Karpas-422 (cell line): Measurements from ENCODE around the gene CDCA5. TPM values are rescaled to one million over a fixed set of nuclear protein-coding genes. Genes with fewer than 3 reads are reported as not detected.

Source experiments
- DNase-seq: peaks from one replicate; pipeline ENCODE4 v3.0.0-alpha.2; 2015
- H2AFZ ChIP-seq: fragments of 200-600 bp; sonication (generic); 2 replicates; pipeline ENCODE4 v1.6.1; 2014; ENCODE audit warnings: antibody characterized with exemption, low read length, mixed read lengths
- H3K27ac ChIP-seq: fragments of 200-600 bp; sonication (generic); 2 replicates; pipeline ENCODE4 v1.5.1; 2014; ENCODE audit warnings: mild to moderate bottlenecking, low read length, moderate library complexity
- H3K27me3 ChIP-seq: fragments of 200-600 bp; sonication (generic); 2 replicates; pipeline ENCODE4 v1.6.1; 2014; ENCODE audit warnings: low read length, mixed read lengths
- H3K36me3 ChIP-seq: fragments of 200-600 bp; sonication (generic); 2 replicates; pipeline ENCODE4 v1.6.1; 2014; ENCODE audit warnings: low read length, mixed read lengths; ENCODE audit not compliant: insufficient read depth
- H3K4me1 ChIP-seq: fragments of 200-600 bp; sonication (generic); 2 replicates; pipeline ENCODE4 v1.6.1; 2014; ENCODE audit warnings: mild to moderate bottlenecking, low read length, mixed read lengths
- H3K4me2 ChIP-seq: fragments of 200-600 bp; sonication (generic); 2 replicates; pipeline ENCODE4 v1.6.1; 2014; ENCODE audit warnings: low read length, low read depth, mild to moderate bottlenecking; ENCODE audit not compliant: poor library complexity, severe bottlenecking
- H3K4me3 ChIP-seq: fragments of 200-600 bp; sonication (generic); 2 replicates; pipeline ENCODE4 v1.5.1; 2014; ENCODE audit warnings: mild to moderate bottlenecking, antibody characterized with exemption, low read length, mixed read lengths
- H3K79me2 ChIP-seq: fragments of 200-600 bp; sonication (generic); 2 replicates; pipeline ENCODE4 v1.6.1; 2014; ENCODE audit warnings: mild to moderate bottlenecking, low read length, mixed read lengths
- H3K9ac ChIP-seq: fragments of 200-600 bp; sonication (generic); 2 replicates; pipeline ENCODE4 v1.6.0; 2014; ENCODE audit warnings: low read length
- H3K9me2 ChIP-seq: fragments of 200-600 bp; sonication (generic), shearing (Covaris generic); replicated peaks from 2 replicates; pipeline ENCODE4 v1.6.0; 2014; ENCODE audit warnings: mild to moderate bottlenecking, low read length, moderate library complexity; ENCODE audit not compliant: insufficient read depth
- H3K9me3 ChIP-seq: fragments of 300-700, 200-600 bp; sonication (generic); 2 replicates; pipeline ENCODE4 v1.6.1; 2014; ENCODE audit warnings: low read length, mixed read lengths
- H4K20me1 ChIP-seq: fragments of 200-600 bp; sonication (generic); 2 replicates; pipeline ENCODE4 v1.6.1; 2014; ENCODE audit warnings: mild to moderate bottlenecking, antibody characterized with exemption, low read length, low read depth; ENCODE audit not compliant: insufficient read depth
- total RNA-seq: library from RNA; depleted of rRNA; stranded (reverse); fragments of >200 nt; shearing (Covaris generic); gene quantifications from 2 replicates; pipeline ENCODE4 v1.2.3, GENCODE V29; 2014; ENCODE audit warnings: low replicate concordance; rRNA removed

The CDCA5 gene
- total RNA-seq = 24.3 and 28.2 TPM in 2 replicates

GRCh38 chr11:65083834-65084597 lies at the start of gene CDCA5, which contains the start of gene ZFPL1:
CDCA5 (minus strand) TSS chr11:65084040; CDS start chr11:65083978, 62 bp downstream.
ZFPL1 (plus strand) TSS chr11:65084222; CDS start chr11:65084699, 477 bp downstream.
- H3K27ac ChIP-seq = peak within 1 kb of the TSS; percentile 35
- H3K4me3 ChIP-seq = peak within 1 kb of the TSS; percentile 77
- H3K4me2 ChIP-seq = peak within 1 kb of the TSS; percentile 82
- 0 out of 2 replicates have a peak within 1 kb of the TSS, but pooled peaks have one; percentile 27 for H2AFZ ChIP-seq
- H3K9me2 ChIP-seq = no peaks in the 10 kb centered on the region
- no peaks in the 10 kb centered on the region for H3K27me3 ChIP-seq
- peaks cover 25% of the 10 kb centered on the region for H3K4me1 ChIP-seq
- peaks cover 48% of the 10 kb centered on the region for H3K79me2 ChIP-seq
- peak; percentile 99 for DNase-seq
- H3K9ac ChIP-seq = peak within 1 kb of the TSS; percentile 83
- H3K36me3 ChIP-seq = peaks cover 8% of the 10 kb centered on the region; the same call in 1 of the 2 replicates
- H3K9me3 ChIP-seq = no peaks in the 10 kb centered on the region
- H4K20me1 ChIP-seq = peaks cover 8% of the 10 kb centered on the region; the same call in 1 of the 2 replicates

DNA sequence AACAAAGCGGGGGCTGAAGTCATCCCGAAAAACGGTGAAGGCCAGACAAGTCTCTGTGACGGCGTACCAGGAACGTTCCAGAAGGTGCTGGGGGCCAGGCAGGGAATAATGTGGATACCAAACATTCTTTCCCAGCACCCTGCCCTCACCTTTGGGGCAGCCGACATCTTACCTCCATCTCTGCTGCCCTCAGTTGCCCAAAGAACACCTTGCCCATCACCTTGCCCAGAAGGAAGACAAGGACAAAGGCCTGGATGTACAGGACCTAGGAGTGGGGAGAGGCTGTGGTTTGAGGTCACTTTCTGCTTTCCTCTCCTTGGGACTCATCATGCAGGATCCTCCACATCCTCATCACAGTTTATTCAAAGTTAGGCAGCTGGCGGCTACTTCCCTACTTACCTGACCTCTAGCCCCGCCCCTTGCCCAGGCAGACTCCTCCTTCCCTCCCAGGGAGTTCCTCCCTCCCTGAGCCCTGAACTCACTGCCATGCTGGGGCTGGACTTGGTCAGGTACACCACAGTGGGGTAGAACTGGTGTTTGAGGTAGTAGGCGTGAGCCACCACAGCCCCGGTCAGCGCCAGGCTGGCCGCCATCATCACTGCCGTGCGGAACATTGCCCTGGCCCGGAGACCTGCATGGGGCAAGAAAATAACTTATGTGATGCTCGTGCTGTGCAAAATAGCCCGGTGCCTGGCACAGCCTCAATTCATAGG lies 49.3 kb upstream of the CDCA5 start:
- Histone ChIP-seq H2AFZ (no peak overlapping the region), H3K9me2 (no peaks in the 10 kb centered on the region), H3K36me3 (peaks cover 36% of the 10 kb centered on the region), H3K4me2 (peak overlapping the region; percentile 98), H3K9ac (peak overlapping the region; percentile 99), H3K27me3 (no peaks in the 10 kb centered on the region), H3K4me3 (peak overlapping the region; percentile 91), H3K9me3 (no peaks in the 10 kb centered on the region), H3K4me1 (peaks cover 63% of the 10 kb centered on the region), H3K27ac (peak overlapping the region; percentile 100), H4K20me1 (peaks cover 34% of the 10 kb centered on the region; the same call in 1 of the 2 replicates), H3K79me2 (peaks cover 27% of the 10 kb centered on the region)
- peak; percentile 95 for DNase-seq

DNA sequence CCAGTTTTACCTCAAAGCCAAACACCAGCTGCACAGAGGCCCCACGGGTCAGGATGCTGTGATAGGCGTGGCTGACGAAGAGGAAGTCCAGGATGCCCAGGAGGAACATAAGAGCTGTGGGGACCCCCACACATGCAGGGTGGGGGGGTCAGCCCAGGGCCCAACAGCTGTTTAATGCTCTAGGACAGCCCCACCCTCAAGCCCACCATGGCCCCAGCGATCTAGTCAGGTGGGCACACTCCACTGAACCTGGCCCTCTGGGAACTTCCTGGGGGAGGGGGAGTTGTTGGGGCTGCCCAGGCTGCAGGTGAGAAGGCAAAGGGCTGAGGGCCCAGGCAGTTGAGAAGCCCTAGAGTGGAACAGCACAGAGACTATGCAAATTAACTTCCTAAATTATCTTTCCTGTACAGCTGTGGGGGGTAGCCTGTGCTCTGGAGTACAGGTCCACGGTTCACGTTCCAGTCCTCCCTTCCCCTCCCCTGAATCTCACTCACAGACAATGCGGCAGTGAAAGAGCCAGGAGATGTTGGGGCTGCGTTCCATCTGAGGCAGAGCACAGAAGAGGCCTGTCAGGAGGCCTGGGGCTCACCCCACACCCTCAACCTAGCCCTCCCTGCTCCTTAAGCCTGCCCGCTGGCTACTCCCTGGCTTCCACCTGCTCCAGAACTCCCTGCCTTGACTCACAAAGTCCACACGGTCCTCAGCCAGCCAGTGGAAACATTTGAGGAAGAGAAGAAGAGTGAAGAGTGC lies 48.6 kb upstream of the CDCA5 start:
- Histone ChIP-seq H2AFZ (no peak overlapping the region), H3K4me3 (peak overlapping the region; percentile 91), H3K9me3 (no peaks in the 10 kb centered on the region), H3K27me3 (no peaks in the 10 kb centered on the region), H3K79me2 (peaks cover 27% of the 10 kb centered on the region), H4K20me1 (peaks cover 34% of the 10 kb centered on the region; the same call in 1 of the 2 replicates), H3K36me3 (peaks cover 43% of the 10 kb centered on the region), H3K9ac (peak overlapping the region; percentile 99), H3K27ac (peak overlapping the region; percentile 100), H3K9me2 (no peaks in the 10 kb centered on the region), H3K4me1 (peaks cover 70% of the 10 kb centered on the region), H3K4me2 (peak overlapping the region; percentile 98)
- peak; percentile 97 for DNase-seq

GRCh38 chr11:65131895-65132237 lies 48.0 kb upstream of the CDCA5 start:
- H3K27ac ChIP-seq = peak overlapping the region; percentile 100
- H3K9ac ChIP-seq = peak overlapping the region; percentile 99
- H3K9me3 ChIP-seq = no peaks in the 10 kb centered on the region
- peaks cover 73% of the 10 kb centered on the region for H3K4me1 ChIP-seq
- no peaks in the 10 kb centered on the region for H3K9me2 ChIP-seq
- no peak for DNase-seq
- H3K79me2 ChIP-seq = peaks cover 27% of the 10 kb centered on the region
- no peak overlapping the region for H2AFZ ChIP-seq
- H3K27me3 ChIP-seq = no peaks in the 10 kb centered on the region
- peaks cover 34% of the 10 kb centered on the region; the same call in 1 of the 2 replicates for H4K20me1 ChIP-seq
- peak overlapping the region; percentile 98 for H3K4me2 ChIP-seq
- H3K4me3 ChIP-seq = peak overlapping the region; percentile 91
- peaks cover 45% of the 10 kb centered on the region for H3K36me3 ChIP-seq

GRCh38 chr11:65131417-65131776 lies 47.6 kb upstream of the CDCA5 start:
- DNase-seq = peak; percentile 43
- Histone ChIP-seq H2AFZ (no peak overlapping the region), H3K27ac (peak overlapping the region; percentile 100), H3K4me1 (peaks cover 71% of the 10 kb centered on the region), H3K4me2 (peak overlapping the region; percentile 98), H3K36me3 (peaks cover 45% of the 10 kb centered on the region), H3K27me3 (no peaks in the 10 kb centered on the region), H3K79me2 (peaks cover 27% of the 10 kb centered on the region), H3K9ac (peak overlapping the region; percentile 99), H3K9me3 (no peaks in the 10 kb centered on the region), H4K20me1 (peaks cover 34% of the 10 kb centered on the region; the same call in 1 of the 2 replicates), H3K4me3 (peak overlapping the region; percentile 91), H3K9me2 (no peaks in the 10 kb centered on the region)

DNA sequence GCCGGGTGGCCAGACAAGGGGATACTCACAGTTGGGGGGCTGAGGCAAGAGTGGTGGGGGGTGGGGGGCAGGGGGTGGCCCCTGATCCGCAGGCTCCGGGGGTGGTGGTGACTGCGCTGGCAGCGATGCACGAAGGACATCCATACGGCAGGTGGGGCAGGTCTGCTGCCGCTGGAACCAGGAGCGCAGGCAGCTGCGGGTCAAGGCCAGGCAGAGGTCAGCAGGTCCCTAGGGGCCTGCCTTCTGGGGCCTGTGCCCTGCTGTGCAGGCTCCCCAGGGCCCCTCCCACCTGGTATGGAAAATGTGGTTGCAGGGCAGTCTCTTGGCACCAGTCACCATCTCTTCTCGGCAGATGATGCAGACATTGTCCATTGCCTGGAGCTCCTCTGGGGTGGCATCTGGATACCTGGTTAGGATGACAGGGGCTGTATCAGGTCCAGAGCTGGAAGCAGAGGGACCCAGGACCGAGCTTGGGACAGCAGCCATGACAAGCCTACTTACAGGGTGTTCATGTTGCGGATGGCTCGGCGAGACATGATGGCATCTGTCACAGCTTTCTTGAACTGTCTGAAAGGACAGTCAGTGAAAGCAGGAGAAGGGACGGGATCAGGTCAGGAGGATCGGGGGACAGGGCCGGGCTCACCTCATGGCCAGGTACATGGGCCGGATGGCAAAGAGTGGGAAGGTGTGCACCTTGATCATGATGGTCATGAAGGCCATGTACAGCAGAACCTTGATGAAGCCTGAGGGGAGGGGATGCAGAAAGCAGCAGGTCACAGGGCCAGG lies 47.0 kb upstream of the CDCA5 start:
- H3K4me2 ChIP-seq = peak overlapping the region; percentile 98
- no peak overlapping the region for H2AFZ ChIP-seq
- peak overlapping the region; percentile 99 for H3K9ac ChIP-seq
- H3K79me2 ChIP-seq = peaks cover 27% of the 10 kb centered on the region
- H3K9me3 ChIP-seq = no peaks in the 10 kb centered on the region
- peak; percentile 79 for DNase-seq
- H3K4me1 ChIP-seq = peaks cover 65% of the 10 kb centered on the region
- H3K4me3 ChIP-seq = peak overlapping the region; percentile 91
- no peaks in the 10 kb centered on the region for H3K27me3 ChIP-seq
- no peaks in the 10 kb centered on the region for H3K9me2 ChIP-seq
- peaks cover 45% of the 10 kb centered on the region for H3K36me3 ChIP-seq
- peaks cover 34% of the 10 kb centered on the region; the same call in 1 of the 2 replicates for H4K20me1 ChIP-seq
- peak overlapping the region; percentile 100 for H3K27ac ChIP-seq

DNA sequence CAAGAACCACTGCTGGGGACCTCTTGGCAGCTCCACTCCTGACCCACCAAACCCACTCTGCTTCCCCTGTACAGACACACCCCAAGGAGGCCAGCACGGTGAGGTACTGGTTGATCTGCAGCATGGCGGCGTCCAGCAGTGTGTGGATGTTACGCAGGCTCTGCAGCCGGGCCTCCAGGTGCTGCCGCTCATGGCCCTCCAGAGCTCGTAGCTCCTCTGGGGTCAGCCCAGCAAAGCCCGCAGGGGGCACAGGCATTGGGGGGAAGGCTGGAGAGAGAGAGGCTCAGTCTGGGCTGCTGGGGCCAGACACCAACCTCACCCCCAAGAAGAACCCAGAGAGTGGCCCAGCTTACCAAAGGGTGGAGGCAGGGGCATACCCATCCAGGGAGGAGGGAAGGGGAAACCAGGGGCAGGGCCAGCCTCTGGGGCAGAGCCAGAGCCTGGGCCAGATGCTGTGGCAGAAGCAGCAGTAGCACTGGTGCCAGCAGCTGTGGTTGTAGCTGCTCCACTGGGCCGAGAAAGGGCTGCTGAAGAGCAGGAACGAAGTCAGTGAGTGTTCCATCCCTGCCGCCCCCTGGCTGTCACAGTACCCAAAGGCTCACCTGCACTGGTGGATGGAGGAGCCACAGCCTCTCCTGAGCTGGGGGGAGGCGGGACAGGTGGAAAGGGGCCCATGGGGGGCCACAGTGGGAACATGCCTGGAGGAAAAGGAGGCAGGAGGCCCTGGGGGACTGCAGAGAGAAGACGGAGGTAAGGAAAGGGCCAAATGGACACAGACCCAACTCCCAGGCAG lies 46.0 kb upstream of the CDCA5 start:
- peaks cover 27% of the 10 kb centered on the region for H3K79me2 ChIP-seq
- H4K20me1 ChIP-seq = peaks cover 34% of the 10 kb centered on the region; the same call in 1 of the 2 replicates
- H2AFZ ChIP-seq = no peak overlapping the region
- H3K27me3 ChIP-seq = no peaks in the 10 kb centered on the region
- H3K9me2 ChIP-seq = no peaks in the 10 kb centered on the region
- peak overlapping the region; percentile 91; the same call in 1 of the 2 replicates for H3K4me3 ChIP-seq
- H3K4me1 ChIP-seq = peaks cover 58% of the 10 kb centered on the region
- peak overlapping the region; percentile 100 for H3K27ac ChIP-seq
- H3K4me2 ChIP-seq = peak overlapping the region; percentile 98
- H3K9me3 ChIP-seq = no peaks in the 10 kb centered on the region
- H3K9ac ChIP-seq = peak overlapping the region; percentile 99
- peaks cover 45% of the 10 kb centered on the region for H3K36me3 ChIP-seq
- DNase-seq = peak; percentile 84
